ENCODE data around the gene HOXA6.

HOXA6 gene

DNA sequence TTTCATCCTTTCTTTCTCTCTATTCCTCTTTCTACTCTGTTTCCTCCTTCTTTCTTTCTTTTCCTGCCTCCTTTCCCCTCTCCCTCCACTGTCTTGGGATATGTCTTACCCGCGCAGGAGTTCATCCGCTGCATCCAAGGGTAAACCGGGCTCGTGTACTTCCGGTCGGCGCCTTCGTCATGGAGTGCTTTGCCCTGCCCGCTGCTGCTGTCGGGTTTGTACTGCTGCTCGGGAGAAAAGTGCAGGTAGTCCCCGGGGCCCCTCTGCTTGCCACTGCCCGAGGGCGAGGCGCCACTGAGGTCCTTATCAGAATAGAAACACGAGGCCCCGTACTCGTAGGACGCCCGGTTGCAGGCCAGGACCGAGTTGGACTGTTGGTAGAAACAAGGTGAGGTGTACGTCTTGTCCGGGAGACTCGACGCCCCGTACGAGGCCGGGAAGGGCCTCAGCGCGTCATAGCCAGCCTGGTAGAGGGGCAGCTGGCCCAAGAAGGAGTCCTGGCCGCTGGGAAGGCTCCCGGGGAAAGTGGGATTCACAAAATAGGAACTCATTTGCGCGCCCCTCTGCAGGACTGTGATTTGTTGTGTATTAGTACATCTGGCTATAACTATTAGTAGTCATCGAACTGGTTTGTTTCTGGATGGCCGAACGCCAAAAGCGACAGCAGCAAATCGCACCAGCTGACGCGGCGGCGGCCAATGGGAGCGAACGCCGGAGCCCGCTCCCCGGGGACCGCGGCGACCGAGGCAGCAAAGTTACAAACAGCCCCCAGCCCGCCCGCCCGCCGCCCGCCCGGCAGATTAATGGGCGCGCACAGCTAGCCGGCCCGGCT, at the start of gene HOXA6:
TSS of gene HOXA6 (minus strand) at position 576 of the 832 bp plus-strand sequence. CDS start at position 551, 25 bp downstream.
- DNase-seq, result no peak

DNA sequence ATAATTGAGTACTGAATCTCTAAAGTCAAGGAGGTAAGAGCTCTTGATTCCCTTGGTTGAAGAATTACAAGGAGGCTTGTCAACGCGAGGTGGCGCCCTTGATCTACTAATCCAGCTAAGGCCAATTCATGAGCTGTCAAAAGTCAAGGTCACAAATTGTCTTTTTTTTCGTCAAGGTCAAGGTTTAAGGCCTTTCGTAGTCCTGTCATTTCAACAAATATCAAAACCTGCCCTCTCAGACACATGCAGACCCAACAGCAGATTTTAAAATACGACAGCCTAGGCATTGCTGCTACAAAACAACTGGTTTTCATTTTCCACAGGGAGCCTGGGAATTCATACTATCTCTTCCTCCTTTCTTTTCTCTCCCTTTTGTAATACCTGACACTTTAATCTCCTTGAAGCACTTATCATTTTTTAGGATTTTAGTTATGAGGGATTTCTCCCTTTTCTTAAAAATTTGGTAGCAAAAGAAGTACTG, 48.8 kb upstream of the HOXA6 start:
- peak; percentile 89 for DNase-seq

DNA sequence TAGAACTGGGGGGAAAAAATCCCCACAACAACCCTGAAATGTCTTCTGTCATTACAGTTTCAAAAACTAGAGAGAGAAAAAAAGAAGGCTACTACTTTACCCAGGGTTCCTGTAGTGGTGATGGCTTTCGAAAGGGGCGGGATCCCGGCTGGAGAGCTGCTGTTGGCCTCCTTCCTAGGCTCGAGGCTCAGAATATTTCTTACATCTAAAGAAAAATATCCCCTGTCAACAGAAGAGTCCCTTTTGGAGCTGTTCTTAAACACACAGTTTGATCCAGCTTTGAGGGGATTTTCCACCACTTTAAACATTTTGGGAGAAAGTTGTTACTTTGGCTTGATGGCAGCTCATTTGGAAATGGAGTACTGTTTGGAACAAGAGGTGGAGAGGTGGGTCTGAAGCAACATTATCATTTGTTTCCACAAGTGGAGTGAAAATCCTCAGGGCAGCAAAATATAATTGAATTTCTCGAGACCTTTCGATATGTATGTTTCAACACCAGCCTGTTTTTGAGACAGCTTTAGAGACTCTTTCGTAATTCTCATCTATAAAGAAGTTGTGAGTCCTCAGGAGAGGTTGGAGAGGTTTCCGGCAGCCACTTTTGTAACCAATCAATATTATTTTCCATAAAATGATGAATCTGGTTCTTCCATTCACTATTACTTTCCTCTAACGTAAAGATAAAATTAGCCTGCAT, 47.3 kb upstream of the HOXA6 start:
- no peak for DNase-seq

DNA sequence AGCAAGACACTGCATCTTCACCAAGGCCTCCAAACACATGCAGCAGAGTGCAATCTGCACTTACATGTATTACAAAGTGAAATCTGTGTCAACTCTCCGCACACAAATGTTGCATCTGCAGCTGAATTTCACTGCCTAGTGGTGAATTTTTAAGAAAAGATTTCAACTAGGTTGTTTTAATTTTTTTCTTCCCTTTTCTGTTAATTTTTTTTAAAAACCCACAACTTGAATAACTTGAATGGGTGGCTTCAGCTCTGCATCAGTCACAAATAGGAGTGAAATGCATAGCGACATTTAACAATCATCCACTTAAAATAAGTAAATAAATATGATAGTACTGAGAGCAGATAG, 46.4 kb upstream of the HOXA6 start:
- DNase-seq, result no peak

DNA sequence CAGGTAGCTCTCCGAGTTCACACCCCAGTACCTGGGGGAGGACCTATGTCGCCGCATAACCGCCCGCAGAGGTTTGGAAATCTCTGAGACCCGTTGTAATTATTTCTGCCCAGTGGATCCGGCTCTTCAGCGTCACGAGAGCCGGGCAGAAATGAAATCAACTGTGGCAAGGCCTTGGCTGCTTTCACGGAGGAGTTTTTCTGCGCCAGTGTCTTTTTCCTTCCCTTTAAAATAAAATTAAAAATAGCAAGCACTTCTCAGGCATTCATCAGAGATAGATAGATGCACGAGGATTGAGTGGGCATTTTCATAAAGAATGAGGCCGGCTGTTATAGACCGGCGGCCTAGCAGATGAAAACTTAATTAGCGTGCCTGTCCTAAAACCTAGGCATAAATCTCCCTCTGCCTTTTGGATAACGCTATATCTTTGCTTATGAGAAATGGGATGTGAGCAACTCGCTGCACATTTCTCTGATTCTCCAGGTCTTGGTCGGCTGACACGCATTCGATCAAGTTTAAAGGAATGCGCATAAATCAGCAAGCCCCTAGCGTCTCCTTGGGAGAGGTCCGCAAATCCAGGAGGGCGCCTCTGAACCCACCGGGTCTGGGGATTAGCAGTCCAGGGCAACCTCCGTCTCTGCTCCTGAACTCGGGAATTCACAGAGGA, 45.9 kb upstream of the HOXA6 start:
- no peak for DNase-seq

DNA sequence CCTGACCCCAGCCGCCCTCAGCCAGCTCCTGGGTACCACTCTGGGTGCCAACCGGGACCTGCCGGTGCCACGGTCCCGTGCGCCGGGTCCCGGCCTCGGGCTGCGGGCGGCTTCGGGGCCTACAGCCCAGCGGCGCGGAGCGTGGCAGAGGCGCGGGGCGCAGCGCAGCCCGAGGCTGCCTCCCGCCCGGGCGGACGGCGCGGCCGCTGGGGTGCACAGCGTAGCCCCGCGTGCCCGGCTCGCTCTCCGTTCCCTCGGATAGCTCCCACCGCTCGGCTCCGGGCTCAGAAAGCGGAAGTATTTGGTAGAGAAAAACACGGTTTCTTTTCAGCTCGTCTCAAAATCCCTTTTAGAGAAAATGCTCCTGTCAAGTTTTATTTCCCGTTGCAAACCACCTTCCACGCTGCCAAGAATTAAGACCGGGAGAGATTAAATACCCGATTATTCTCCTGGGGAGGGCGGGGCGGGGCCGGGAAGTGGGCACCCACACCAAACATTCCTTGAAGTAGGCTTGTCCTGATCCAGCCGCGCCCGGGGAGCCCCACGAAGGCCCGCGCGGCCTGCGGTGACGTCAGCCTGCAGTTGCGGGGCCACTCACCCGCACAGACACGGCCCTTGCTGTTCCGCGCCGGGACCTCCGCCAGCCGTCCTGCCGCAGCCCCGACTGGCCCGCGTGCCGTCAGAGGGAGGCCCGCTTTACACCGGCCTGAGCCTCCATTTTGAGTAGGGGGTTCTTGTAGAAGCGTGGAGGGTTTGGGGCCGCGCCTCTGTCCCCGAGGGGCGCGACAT, 45.2 kb upstream of the HOXA6 start:
- DNase-seq, result no peak

DNA sequence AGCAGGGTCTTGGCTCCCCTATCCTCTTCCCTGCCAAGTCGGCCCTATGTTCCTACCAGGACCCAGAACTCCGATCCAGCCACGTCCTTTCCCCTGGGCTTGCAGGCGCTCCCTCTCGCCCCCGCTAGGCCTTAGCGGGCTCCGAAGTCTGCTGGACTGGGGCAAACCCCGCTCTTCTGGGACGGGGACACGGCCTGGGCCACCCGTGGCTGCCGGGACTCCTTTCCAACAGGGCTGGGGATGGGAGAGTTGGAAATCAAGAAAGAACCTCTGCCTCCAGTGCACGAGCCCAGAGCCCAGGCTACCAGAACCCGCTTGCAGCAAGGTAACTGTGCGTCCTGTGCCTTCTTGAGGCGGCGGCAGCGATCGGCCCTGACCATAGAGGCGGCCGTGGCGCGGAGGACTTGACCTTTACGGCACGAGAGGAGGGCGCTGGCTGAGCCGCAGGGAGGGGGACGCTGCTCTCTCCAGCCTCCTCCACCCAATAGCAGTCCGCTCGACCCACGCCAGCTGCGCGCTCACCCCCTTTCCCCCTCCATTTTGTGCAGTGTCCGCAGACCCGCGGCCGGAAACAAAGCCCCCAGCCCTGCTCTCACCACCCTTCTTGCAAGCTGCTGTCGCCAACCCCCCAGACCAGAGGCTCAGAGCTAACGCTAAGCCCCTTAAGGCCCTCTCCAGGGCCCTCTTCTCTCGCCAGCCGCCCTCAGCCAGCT, 44.4 kb upstream of the HOXA6 start:
- DNase-seq, result no peak

DNA sequence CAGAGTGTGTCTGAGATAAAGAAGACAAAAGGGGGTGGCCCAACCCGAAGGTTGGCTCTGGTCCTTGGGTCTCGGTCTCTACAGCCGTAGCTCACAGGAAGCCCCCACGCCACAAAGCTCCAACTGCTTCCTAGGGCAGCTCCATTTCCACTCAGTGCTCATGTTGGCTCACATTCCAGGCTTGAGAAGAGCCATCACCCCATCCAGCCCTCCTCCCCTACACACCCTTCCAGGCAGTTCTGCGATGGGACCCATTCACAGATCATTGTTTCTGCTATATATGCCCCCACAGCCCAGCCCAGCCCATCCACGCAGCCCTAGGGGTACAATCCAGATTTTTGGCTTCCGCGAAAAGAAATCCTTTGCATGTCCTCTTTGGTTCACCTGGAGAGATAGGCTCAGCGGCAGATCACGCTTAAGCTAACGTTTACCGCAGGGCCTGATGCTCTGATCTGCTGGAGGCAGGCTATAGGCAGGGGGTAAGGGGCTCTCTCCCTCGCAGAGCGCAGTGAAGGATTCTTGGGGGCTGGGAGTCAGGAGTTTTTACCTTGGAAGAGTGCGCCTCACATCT, 43.7 kb upstream of the HOXA6 start:
- DNase-seq, result no peak

DNA sequence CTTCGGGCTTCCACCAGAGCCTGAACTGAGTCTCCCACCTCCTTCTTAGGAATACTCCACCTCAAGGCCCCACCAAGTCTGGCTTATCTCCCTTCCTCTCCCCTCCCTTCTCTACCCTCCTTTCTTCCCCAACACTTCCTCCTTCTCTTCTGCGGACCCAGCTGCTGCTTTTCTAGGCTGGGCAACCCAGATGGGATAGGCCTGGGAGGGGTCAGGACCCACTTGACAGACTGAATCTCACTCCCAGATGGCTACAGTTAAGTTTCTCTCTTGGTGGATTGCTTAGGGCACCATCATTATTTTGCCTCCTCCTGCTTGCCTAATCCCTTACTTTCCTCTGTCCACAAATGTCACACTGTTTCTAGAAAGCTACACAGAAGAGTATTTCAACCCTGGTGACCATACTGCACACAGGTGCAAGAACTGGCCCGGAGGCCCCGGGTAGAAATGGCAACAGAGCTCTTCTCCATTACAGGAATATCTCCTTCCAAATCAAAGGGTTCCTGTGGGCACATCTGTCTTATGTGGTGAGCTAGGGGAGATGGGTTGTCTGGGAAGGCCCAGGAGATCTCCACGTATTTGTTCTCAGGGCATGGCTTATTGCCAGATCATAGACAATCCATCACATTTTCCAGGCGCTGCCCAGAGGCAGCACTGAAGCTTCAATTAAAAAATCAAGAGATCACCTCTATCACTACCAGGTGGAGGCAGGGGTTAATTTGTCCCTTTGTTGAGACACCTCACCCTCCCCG, 42.6 kb upstream of the HOXA6 start:
- no peak for DNase-seq

DNA sequence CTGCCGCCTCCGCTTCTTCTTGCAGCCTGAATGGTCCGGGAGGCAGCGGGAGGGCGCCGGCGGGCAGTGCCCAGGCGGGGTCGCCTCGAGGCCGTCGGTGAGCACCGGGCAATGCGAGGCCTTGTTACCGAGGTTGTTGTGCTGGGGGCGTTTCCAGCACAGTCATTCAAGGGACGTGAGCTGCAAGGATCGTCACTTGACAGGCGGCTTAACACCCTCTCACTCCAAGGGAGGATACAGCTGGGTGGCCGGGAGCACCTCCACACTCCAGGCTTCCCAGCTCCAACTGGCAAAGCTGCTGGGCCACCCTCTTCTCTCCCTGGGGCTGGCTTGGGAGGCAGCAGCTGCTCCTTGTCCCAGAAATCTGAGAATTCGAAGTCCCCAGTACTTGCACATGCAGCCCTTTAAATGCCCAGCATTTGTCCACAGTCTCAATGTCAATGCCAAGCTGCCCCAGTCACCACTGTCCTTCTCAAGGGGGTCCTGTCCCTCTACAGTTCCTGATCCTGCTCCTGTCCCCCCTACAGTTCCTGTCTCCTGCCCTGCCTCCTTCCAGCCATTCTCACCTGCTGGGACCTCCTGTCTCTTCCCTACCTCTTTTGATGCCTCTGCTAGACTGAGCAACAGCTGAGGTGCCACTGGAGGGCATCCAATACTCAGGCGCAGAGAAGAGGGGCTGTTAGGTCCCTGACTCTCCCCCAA, 41.9 kb upstream of the HOXA6 start:
- DNase-seq, result no peak

DNA sequence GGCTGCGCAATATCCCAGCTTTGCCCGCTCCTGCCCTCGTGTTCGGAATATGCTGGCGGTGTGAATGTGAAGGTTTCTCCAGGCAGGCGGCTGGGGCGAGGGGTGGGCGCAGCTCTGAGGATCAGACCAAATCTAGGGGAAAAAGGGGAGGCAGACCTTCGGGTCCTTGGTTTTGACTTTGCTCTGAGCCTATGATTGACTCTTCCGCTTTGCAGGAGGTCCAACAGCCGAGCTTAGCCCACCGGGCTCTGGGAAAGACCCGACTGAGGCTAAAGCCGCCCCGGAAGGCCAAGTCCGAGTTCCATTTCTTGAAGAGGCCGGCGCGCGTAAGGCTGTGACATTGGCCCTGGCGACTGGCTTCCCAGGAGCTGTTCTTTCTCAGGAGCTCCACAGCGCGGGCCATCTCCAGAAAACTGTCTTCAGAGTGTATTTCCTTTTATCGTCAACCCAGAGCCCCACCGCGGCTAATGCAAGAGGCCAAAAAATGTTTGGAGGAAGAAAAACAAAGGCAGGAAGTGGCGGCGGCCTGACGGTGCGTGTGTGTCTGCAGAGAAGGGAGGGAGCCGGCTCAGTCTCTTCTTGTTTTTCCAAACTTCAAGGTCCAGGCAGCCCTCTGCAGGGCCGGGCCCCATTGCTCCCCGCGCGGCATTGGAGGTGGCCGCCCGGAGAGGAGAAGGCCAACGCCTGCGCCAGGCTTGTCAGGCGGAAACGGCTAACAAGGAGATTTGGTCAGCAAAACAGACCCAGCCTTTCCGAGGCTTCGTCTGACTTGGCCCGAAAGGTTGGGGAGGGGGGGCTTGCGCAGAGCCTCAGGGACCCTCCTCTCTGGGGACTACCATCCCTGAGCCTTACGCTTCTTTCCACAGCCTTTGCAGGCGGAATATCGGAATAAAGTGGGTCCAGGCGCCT, 41.1 kb upstream of the HOXA6 start:
- DNase-seq, result no peak

DNA sequence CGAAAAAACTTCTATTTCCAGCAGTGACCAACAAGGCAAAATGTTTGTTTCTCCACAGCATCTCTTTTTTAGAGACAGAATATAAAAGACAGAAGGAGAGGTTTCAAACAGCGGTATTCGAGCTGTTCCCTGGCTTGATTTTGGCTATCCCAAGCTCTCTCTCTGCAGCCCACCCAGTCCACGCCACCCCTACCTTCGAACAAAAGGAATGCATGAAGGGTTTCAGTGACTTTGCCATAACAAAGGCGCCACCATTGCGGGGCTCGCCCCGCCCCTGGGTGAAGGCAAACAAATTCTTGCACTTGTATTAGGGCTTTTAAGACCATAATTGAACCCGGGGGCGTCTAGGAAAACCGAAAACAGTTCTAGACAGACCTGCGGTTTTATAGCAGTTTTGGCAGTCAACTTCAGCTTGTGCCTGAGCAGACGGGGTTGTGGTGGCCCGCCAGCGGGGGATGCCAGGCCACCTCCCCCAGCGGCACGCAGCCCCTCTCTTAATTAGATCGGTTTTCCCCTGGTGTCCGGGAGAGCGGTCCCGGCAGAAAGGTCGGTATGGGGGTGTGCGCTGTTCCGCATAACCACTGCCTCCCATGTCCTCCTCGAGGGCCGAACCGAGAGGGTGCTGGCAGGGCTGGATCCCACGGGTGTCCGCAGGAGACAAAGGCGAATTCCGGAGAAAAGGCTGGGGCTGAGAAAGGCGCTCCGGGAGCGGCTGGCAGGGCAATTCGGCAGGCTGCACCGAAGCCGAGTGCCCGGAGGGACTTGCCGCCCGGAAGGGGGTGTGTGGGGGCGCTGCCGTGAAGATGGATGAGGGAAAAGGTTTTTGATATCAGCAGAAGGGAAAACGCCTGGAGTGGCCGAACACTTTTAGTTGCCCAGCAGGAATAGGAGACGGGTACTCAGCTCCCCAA, 40.2 kb upstream of the HOXA6 start:
- DNase-seq, result no peak

DNA sequence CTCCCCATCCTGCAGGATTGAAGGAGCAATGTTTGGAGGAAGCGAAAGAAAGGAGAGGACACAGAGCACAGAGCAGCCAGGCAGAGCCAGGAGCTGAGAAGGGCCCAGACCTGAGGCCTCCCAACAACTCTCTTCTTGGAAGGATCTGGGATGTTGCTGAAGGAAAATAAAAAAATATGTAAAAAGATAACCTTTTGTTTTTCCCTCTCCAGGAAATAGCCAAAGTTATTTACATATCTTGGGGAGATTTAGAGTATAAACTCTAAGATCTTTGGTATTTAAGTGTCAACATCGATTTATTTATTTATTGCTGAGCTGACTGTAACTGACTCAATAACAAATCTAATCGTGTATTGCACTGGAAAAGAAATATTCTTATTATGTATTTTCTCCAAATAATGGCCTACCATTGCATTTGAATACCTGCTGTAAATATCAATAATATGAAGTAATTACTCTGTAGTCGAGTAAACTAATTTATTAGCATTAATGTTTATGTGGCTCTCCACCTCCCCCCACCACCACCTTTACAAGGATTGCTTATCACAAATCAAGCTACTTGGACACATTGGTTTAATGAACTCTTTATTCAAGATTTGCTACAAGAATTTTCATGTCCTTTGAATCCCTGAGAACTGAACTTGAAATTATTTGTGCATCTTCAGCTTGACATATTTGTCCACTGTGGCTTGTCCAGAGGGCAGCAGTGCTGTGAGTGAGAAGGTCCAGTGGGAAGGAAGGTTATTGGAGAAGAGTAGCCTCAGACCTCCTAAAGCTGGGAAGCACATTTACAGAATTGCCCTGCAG, 39.3 kb upstream of the HOXA6 start:
- DNase-seq, result no peak

DNA sequence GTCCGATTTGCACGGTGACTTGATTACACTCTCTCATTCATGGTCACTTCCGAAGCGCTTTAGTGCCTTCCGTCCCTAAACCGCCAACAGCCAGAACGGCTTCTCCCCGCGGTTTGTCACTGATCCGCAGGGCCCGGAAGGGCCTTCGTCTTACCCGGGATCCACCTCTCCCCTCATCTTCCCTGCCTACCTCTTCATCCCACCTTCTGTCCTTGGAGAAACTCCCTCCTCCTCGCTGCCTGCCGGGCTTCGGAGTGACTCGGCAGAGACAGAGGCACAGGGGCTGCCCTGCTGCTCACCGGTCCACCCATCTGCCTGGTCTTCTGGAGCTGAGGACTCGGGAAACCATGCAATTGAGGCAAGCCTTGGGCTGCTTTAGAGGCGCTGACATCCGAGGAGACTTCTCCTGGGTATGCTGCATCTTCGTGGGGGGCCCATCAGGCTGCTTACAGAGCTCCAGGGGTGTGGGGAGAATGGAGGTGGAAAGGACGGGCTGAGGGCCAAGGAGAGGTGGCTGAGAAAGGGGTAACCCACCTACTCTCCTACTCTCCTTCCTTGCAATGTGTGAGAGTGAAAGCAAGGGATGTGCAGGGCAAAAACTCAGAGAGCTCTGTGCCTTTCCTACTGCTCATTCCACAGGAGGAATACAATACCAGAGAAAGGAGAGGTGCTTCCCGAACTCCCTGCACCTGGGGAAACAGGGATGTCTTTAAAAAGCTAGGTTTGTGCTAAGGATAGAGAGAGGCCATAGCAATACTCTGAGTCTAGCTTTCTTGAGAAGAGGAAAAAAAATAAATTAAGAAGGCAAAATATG, 38.5 kb upstream of the HOXA6 start:
- DNase-seq, result peak; percentile 18

DNA sequence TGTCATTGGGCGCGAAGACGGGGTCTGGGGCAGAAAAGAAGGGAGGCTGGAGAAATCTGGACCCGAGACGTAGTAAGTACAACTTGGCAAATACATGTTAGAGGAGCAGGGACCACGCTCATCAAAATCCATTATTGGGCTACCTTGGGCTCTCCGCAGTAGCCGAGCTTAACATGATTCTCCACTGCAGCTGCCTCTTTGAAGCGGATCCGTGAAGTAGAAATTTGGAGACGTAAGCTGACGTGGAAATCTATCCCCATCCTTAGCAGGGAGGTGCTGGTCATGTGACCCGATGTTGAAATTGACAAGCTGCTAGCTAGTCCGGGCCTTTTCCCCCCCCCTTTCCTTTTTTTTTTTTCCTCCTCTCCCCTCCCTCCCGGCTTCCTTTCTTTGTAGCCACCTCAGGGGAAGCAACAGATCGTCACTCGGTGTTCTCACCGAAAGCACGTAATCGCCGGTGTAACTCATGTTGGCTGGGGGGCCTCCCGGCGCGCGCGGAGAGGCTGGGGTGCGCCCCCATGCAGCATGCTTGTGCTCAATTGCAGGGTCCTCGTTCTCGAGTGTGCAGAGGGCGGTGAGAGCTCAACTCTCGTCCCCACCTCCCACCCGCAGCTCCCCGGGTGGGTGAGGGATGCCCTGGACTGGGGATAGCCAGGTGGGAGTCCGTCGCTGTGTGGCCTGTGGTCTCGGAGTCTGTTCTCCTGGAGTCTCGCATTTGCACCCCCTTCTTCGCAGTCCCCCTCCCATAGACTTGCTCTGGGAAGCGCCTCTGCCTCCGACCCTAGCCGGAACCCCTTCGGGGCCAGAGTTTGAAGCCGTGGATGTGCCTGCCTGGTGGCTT, 37.7 kb upstream of the HOXA6 start, which contains the start of gene HOXA11:
TSS of gene HOXA11 (minus strand) at position 220 of the 841 bp plus-strand sequence. CDS start at position 132, 88 bp downstream.
- DNase-seq, result no peak
